Activated CD4-positive, alpha-beta memory T cell treated with anti-CD3 and anti-CD28 coated beads for 36 hours (primary cell): Measurements from ENCODE around the gene ADAM8. TPM values are rescaled to one million over a fixed set of nuclear protein-coding genes. Genes with fewer than 3 reads are reported as not detected.

Source experiments
- CTCF ChIA-PET: fragments of 350-600 bp; sonication (Branson Sonifier 250); formaldehyde crosslinking; loops from one replicate; lab custom pipeline; 2021; ENCODE audit warnings: antibody characterized with exemption, inconsistent platforms; lab: Charles Lee
- POLR2A ChIA-PET: fragments of 350-600 bp; sonication (Branson Sonifier 250); formaldehyde crosslinking; loops from one replicate; lab custom pipeline; 2021; ENCODE audit warnings: antibody characterized with exemption; lab: Charles Lee
- DNase-seq: peaks from one replicate; pipeline ENCODE4 v3.0.0-alpha.2; 2020
- H3K27ac Mint-ChIP-seq: one replicate; pipeline ENCODE4 v1.8.0; 2021; ENCODE audit warnings: mixed read lengths
- H3K27me3 Mint-ChIP-seq: one replicate; pipeline ENCODE4 v1.8.0; 2021; ENCODE audit warnings: mixed read lengths
- H3K36me3 Mint-ChIP-seq: one replicate; pipeline ENCODE4 v1.8.0; 2021; ENCODE audit warnings: mixed read lengths
- H3K4me1 Mint-ChIP-seq: one replicate; pipeline ENCODE4 v1.8.0; 2021; ENCODE audit warnings: low read depth, mixed read lengths
- H3K4me3 Mint-ChIP-seq: one replicate; pipeline ENCODE4 v1.8.0; 2021; ENCODE audit warnings: mild to moderate bottlenecking, mixed read lengths
- H3K9me3 Mint-ChIP-seq: one replicate; pipeline ENCODE4 v1.8.0; 2021; ENCODE audit warnings: mixed read lengths
- intact Hi-C: fragments of 100-400 bp; cut with micrococcal nuclease; formaldehyde crosslinking; loops from one replicate; pipeline ENCODE4 v1.15.1; 2023
- total RNA-seq, 2 experiments: library from RNA; stranded (reverse); gene quantifications; one replicate each; pipeline ENCODE4 v1.2.3, GENCODE V29; 2021

ADAM8 gene
- total RNA-seq, 2 experiments from 2014 or later = 160 to 165 TPM

DNA sequence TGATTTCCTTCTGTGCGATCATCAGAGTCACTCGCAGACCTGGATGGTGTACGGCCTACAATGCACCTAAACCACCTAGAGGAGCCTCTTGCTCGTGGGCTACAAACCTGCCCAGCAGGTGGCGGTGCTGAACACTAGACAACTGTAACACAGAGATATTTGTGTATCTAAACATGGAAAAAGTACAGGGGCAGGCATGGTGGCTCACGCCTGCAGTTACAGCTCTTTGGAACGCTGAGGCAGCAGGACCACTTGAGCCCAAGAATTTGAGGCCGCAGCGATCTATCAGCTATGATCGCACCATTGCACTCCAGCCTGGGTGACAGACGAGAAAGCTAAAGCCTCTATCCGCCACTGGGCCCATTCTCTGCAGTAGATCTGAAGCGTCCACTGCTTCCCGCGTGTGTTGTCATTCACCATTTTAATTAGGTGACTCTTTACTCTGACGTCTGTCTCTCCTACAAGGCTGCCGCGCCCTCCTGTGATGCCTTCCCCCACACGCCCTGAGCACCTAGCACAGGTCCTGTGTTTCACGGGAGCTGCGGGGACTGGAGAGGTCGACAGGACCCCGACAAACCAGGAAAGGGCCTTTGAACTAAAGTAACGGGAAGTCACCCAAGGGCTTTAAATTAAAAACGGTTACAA lies 31.2 kb upstream of the ADAM8 start:
- H3K27ac Mint-ChIP-seq = peak overlapping the region; percentile 97
- peaks cover 14% of the 10 kb centered on the region for H3K36me3 Mint-ChIP-seq
- ChIA-PET CTCF (interaction anchor here (0.6 to 2.2 kb wide), 23 partner anchors 12 to 309 kb away, joined by 3 to 18 read pairs (median 4); partner anchors contain the start of gene ADAM8), POLR2A (interaction anchor here (0.9 to 1.7 kb wide), 5 partner anchors 30 to 168 kb away, joined by 3 to 7 read pairs (median 6); no protein-coding TSS in a partner anchor)
- H3K4me3 Mint-ChIP-seq = peak overlapping the region; percentile 97
- DNase-seq = peak; percentile 92
- no peaks in the 10 kb centered on the region for H3K27me3 Mint-ChIP-seq
- intact Hi-C loops = loop anchor here (1.0 to 5.0 kb wide), 6 partner anchors 33 to 975 kb away; partner anchors contain the start of genes FUOM, LRRC27 and PAOX
- H3K9me3 Mint-ChIP-seq = no peaks in the 10 kb centered on the region
- peaks cover 30% of the 10 kb centered on the region for H3K4me1 Mint-ChIP-seq

DNA sequence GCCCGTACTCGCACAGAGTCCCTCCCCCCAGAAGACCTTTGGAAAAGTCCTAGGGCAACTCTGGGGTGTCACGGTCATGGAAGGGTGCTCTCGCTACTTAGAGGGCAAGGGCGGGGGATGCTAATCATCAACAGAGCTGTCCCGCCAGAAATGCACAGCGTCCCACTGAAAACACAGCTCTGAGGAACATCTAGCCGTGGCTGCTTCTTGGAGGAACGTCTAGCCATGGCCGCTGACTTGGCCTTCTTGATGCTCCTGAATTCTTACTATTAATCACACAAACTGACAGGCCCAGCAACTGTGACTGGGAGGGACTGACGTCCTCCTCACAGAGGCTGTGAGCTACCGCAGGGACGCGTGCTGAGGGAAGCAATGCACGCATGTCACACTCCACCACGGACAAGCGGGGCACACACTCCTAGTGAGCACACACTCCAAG lies 30.3 kb upstream of the ADAM8 start:
- no peak for DNase-seq
- ChIA-PET CTCF (interaction anchor here (0.7 to 2.2 kb wide), 17 partner anchors 11 to 310 kb away, joined by 3 to 18 read pairs (median 4); no protein-coding TSS in a partner anchor), POLR2A (interaction anchor here (1.2 to 1.7 kb wide), 4 partner anchors 29 to 48 kb away, joined by 4 to 7 read pairs (median 6); no protein-coding TSS in a partner anchor)
- Mint-ChIP-seq H3K27me3 (no peaks in the 10 kb centered on the region), H3K4me1 (peaks cover 30% of the 10 kb centered on the region), H3K36me3 (peaks cover 16% of the 10 kb centered on the region), H3K27ac (peak overlapping the region; percentile 97), H3K4me3 (peak overlapping the region; percentile 97), H3K9me3 (no peaks in the 10 kb centered on the region)
- intact Hi-C loops = loop anchor here (5.0 kb wide), 3 partner anchors 50 to 165 kb away; partner anchors contain the start of genes FUOM and PAOX

DNA sequence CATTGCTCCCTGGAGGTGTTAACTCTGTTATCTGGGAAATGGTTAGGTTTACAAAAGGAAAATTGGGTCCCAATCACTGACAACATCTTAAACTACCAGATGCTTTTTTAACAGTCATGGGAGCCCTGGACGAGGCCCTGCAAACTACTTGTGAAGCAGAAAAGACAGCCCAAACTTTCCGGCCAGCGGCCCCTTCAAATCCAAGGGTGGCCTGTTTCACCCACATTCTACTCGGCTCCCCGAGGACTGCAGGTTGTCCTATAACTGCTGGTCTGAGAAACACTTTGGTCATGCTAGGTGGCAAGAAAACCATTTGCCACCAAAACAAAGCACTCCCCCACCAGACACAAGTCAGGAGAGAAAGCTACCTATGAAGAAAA lies 29.4 kb upstream of the ADAM8 start:
- Mint-ChIP-seq H3K27me3 (no peaks in the 10 kb centered on the region), H3K9me3 (no peaks in the 10 kb centered on the region), H3K36me3 (peaks cover 16% of the 10 kb centered on the region), H3K27ac (no peak overlapping the region), H3K4me3 (no peak overlapping the region), H3K4me1 (peaks cover 30% of the 10 kb centered on the region)
- ChIA-PET POLR2A (no interaction called here), CTCF (no interaction called here)
- intact Hi-C loops = loop anchor here (5.0 kb wide), 3 partner anchors 51 to 164 kb away; partner anchors contain the start of genes FUOM and PAOX
- no peak for DNase-seq

DNA sequence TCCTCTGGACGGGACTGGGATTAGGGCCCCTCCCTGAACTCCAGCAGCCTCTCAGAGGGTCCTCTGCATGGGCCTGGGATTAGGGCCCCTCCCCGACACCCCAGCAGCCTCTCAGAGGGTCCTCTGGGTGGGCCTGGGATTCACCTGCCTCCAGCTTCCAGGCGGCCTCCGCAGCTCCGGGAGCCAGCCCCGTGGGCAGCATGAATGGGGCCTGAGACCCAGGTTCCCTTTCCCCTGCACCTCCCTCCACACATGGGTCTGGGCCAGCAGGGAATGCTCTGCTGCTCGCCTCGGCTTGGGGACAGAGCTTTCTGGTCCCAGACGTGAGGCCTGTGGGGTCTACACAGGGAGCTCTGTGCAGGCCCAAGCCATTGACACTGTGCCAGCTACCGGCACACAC lies 26.5 kb upstream of the ADAM8 start:
- Mint-ChIP-seq H3K27me3 (no peaks in the 10 kb centered on the region), H3K4me1 (peaks cover 30% of the 10 kb centered on the region), H3K4me3 (no peak overlapping the region), H3K9me3 (no peaks in the 10 kb centered on the region), H3K36me3 (peaks cover 29% of the 10 kb centered on the region), H3K27ac (no peak overlapping the region)
- intact Hi-C loops = no loop called here
- ChIA-PET POLR2A (no interaction called here), CTCF (interaction anchor here (2.0 to 2.6 kb wide), 2 partner anchors 26 to 160 kb away, joined by 5 to 13 read pairs; no protein-coding TSS in a partner anchor)
- no peak for DNase-seq

DNA sequence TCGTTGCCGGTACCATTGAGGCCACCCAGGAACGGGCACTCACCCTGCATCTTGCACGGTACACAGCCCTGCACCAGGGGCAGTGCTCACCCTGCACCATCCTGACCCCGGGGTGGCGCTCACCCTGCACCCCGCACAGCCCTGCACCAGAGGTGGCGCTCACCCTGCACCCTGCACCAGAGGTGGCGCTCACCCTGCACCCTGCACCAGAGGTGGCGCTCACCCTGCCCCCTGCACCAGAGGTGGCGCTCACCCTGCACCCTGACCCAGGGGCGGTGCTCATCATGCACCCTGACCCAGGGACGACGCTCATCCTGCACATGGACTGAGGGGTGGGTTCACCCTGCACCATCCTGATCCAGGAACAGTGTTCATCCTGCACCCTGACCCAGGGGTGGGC lies 25.6 kb upstream of the ADAM8 start:
- CTCF ChIA-PET = interaction anchor here (2.6 kb wide), 1 partner anchor 27 kb away, joined by 13 read pairs; no protein-coding TSS in a partner anchor
- no peak for DNase-seq
- Mint-ChIP-seq H3K27me3 (no peaks in the 10 kb centered on the region), H3K4me3 (no peak overlapping the region), H3K4me1 (peaks cover 23% of the 10 kb centered on the region), H3K9me3 (no peaks in the 10 kb centered on the region), H3K27ac (no peak overlapping the region), H3K36me3 (peaks cover 34% of the 10 kb centered on the region)
- POLR2A ChIA-PET = no interaction called here
- intact Hi-C loops = no loop called here

DNA sequence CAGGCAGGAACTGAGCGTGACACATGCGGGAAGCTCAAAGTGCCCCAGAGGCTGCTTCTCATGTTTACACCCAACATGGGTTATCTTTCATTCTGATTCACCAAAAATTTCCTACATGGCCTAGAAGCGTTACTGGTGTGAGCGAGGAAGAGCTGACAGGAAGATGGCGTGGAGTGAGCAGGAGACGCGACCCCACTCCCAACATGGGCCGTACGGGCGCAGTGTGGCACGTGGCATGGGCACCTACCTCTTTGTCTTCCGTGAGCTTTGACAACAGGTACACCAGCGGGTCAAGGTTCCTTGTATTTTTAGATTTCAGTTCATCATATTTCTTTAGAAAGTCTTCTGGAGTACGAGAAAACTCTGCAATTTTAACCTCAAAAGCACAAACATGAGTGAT lies 23.1 kb upstream of the ADAM8 start:
- ChIA-PET POLR2A (interaction anchor here (1.4 kb wide), 1 partner anchor 21 kb away, joined by 4 read pairs; no protein-coding TSS in a partner anchor), CTCF (interaction anchor here (1.1 kb wide), 1 partner anchor 30 kb away, joined by 4 read pairs; no protein-coding TSS in a partner anchor)
- H3K27ac Mint-ChIP-seq = no peak overlapping the region
- no peak for DNase-seq
- peaks cover 40% of the 10 kb centered on the region for H3K36me3 Mint-ChIP-seq
- intact Hi-C loops = no loop called here
- H3K4me3 Mint-ChIP-seq = no peak overlapping the region
- no peaks in the 10 kb centered on the region for H3K9me3 Mint-ChIP-seq
- peaks cover 8% of the 10 kb centered on the region for H3K4me1 Mint-ChIP-seq
- H3K27me3 Mint-ChIP-seq = no peaks in the 10 kb centered on the region

DNA sequence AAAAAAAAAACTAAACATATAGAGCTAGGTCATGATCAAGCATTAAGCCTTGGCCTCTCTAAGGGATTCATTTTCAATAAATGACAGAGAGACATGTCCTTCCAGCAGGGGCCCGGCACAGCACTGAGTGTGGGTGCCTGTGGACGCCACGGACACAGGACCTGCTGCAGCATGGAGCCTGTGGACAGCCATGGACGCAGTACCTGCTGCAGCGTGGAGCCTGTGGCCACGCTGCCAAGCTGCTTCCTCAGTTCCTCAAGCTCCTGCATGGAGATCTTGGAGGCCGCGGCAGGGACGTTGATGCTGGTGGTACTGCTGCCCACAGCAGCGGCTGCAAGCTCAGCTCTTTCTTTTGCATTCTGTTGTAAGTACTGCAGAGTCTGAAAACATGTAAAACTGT lies 22.6 kb upstream of the ADAM8 start:
- DNase-seq = no peak
- Mint-ChIP-seq H3K27ac (no peak overlapping the region), H3K4me3 (no peak overlapping the region), H3K36me3 (peaks cover 45% of the 10 kb centered on the region), H3K4me1 (peaks cover 6% of the 10 kb centered on the region), H3K27me3 (no peaks in the 10 kb centered on the region), H3K9me3 (no peaks in the 10 kb centered on the region)
- intact Hi-C loops = no loop called here
- ChIA-PET POLR2A (interaction anchor here (1.4 kb wide), 1 partner anchor 20 kb away, joined by 4 read pairs; no protein-coding TSS in a partner anchor), CTCF (interaction anchor here (1.1 kb wide), 1 partner anchor 30 kb away, joined by 4 read pairs; no protein-coding TSS in a partner anchor)

DNA sequence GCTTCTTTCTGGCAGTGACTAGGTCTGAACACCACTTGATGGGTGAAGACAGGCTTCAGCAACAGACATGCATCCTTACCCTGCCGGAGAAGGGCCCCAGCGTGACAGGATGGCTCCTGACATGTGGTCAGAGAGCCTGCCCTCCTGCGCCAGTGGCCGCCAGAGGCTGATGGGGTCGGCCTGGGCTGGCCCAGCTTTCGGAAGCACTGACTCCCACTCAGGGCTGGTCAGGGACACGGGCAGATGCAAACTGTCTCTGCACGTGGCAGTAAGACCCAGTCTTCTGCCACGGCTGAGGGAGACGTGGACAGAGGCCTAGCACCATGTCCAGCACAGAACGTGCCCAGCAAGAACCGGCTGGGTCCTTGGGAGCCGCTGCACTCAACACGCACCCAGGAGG lies 21.8 kb upstream of the ADAM8 start:
- Mint-ChIP-seq H3K36me3 (peaks cover 50% of the 10 kb centered on the region), H3K4me1 (peaks cover 5% of the 10 kb centered on the region), H3K27me3 (no peaks in the 10 kb centered on the region), H3K4me3 (no peak overlapping the region), H3K9me3 (no peaks in the 10 kb centered on the region), H3K27ac (no peak overlapping the region)
- intact Hi-C loops = no loop called here
- ChIA-PET CTCF (interaction anchor here (1.1 kb wide), 1 partner anchor 31 kb away, joined by 4 read pairs; no protein-coding TSS in a partner anchor), POLR2A (no interaction called here)
- DNase-seq = no peak

DNA sequence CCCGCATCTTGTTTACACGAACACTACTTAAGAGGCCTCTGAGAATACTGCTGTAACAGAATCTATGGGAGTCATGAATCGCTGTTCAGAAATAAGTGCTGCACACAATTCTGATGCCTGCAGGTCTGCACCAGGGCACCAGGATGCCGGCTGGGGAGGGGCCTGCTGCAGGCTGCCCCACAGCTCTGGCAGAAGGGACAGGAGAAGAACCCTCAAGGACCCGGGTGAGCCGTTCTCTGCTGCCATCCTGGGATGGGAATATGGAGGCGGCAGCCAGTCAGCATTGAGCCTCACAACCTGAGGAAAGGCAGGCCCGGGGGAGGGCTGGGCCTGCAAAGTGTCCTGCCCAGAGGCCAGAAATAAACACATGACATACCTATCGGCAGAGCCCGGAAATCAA lies 20.8 kb upstream of the ADAM8 start:
- no peak overlapping the region for H3K4me3 Mint-ChIP-seq
- POLR2A ChIA-PET = no interaction called here
- H3K27ac Mint-ChIP-seq = no peak overlapping the region
- DNase-seq = no peak
- peaks cover 11% of the 10 kb centered on the region for H3K4me1 Mint-ChIP-seq
- CTCF ChIA-PET = no interaction called here
- intact Hi-C loops = no loop called here
- H3K9me3 Mint-ChIP-seq = no peaks in the 10 kb centered on the region
- H3K27me3 Mint-ChIP-seq = no peaks in the 10 kb centered on the region
- H3K36me3 Mint-ChIP-seq = peaks cover 51% of the 10 kb centered on the region

DNA sequence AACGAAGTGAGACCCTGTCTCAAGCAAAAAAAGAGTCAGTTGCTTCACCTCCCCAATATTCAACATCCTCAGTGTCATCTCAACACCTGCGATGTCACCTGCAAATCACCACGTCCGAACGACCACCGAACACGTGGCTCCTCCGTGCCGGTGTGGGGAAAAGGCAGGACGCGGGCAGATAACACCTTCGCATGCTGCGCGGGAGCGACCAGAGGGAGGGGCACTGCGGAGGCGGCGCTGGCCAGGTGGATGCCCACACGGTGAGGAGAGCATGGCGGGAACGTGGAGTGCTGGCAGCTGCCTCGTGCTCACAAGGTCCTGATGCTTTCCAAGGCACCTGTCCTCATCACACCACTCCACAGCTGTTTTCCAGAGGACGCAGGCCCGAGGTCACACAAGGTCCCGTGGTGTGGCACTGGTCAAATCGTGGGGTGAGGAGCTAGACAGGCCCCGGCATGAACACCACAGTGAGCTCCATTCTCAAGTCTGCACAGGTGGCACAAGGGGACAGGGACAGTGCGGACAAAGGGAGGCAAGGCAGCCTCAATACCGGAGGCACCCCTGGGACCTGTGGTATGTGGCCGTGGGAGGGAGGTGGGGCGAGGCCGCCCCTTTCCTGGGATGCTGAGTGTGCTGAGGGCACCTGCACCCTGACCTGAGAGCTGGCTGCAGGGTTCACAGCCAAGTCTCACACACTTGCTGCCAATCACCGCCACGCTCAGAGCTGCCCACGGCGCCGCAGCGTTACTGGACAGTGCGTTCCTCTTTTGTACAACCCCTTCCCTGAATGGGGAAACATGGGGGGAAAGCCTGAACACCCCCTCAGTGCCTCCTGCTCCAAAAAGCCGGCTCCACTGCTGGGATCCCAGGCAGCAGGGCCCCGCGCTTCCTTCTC lies 19.0 kb upstream of the ADAM8 start:
- H3K36me3 Mint-ChIP-seq = peaks cover 47% of the 10 kb centered on the region
- CTCF ChIA-PET = interaction anchor here (0.8 to 1.1 kb wide), 2 partner anchors 12 kb away, joined by 3 to 5 read pairs; no protein-coding TSS in a partner anchor
- intact Hi-C loops = no loop called here

DNA sequence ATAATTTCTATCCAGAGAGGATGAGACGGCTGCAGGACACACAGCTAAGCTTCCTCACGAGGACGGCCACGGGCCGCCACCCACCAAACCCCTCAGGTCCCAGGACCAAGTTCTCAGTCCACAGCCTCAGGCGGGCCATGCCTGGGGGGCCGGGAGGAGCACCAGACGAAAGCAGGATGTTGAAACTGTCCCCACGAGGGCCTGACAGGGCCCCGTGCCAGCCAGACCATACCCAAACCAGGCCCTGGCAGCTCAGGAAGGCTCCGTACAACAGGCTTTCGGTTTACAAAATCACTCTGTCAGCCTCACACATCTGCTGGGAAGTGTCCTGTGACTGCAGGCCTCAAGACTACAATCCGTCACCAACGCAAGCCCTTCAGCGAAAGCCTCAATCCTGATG lies 17.5 kb upstream of the ADAM8 start:
- Mint-ChIP-seq H3K27me3 (no peaks in the 10 kb centered on the region), H3K27ac (no peak overlapping the region), H3K4me3 (no peak overlapping the region), H3K9me3 (no peaks in the 10 kb centered on the region), H3K4me1 (peaks cover 11% of the 10 kb centered on the region), H3K36me3 (peaks cover 46% of the 10 kb centered on the region)
- intact Hi-C loops = no loop called here
- no peak for DNase-seq
- CTCF ChIA-PET = interaction anchor here (1.8 kb wide), 1 partner anchor 14 kb away, joined by 9 read pairs; no protein-coding TSS in a partner anchor
- POLR2A ChIA-PET = no interaction called here

More for the DNA sequence above, 19.0 kb upstream of the ADAM8 start:
- H3K4me3 Mint-ChIP-seq = no peak overlapping the region
- H3K27ac Mint-ChIP-seq = no peak overlapping the region
- H3K27me3 Mint-ChIP-seq = no peaks in the 10 kb centered on the region
- H3K4me1 Mint-ChIP-seq = peaks cover 11% of the 10 kb centered on the region
- H3K9me3 Mint-ChIP-seq = no peaks in the 10 kb centered on the region
- DNase-seq = no peak
- POLR2A ChIA-PET = interaction anchor here (1.1 kb wide), 1 partner anchor 20 kb away, joined by 3 read pairs; no protein-coding TSS in a partner anchor
